CD4-positive, alpha-beta T cell (primary cell): ENCODE results near the gene RERE. TPM values are rescaled to one million over a fixed set of nuclear protein-coding genes. Genes with fewer than 3 reads are reported as not detected.

Source experiments
- ATAC-seq: fragments of 200-7000 bp; cut with Tn5 transposase; one replicate; pipeline ENCODE4 v1.10.0; 2022; ENCODE audit warnings: mild to moderate bottlenecking; ENCODE audit not compliant: poor library complexity
- CTCF ChIA-PET: fragments of 350-600 bp; sonication (Branson Sonifier 250); formaldehyde crosslinking; loops from one replicate; lab custom pipeline; 2021; ENCODE audit warnings: antibody characterized with exemption, inconsistent platforms; lab: Charles Lee
- POLR2A ChIA-PET: fragments of 350-600 bp; sonication (Branson Sonifier 250); formaldehyde crosslinking; loops from one replicate; lab custom pipeline; 2021; ENCODE audit warnings: antibody characterized with exemption, inconsistent platforms; lab: Charles Lee
- DNase-seq, 14 experiments: peaks; one replicate each; pipeline ENCODE4 v3.0.0-alpha.2; 2013 to 2020; ENCODE audit warnings: mixed read lengths in 2 of 14
- H3K27ac ChIP-seq, 2 donors: one replicate each; pipeline versions ENCODE4 v1.5.1 to v1.7.0; 2013; ENCODE audit warnings: low read length in 2 of 2, low read depth in 1 of 2, mild to moderate bottlenecking in 1 of 2
- H3K27me3 ChIP-seq, 2 experiments: 1 replicate in 1 of 2; 2 replicates in 1 of 2; pipeline versions ENCODE4 v1.6.1 to v1.7.0; 2013; ENCODE audit warnings: low read length in 2 of 2, control low read depth in 1 of 2, mild to moderate bottlenecking in 1 of 2, moderate library complexity in 1 of 2; ENCODE audit not compliant: insufficient read depth in 2 of 2, control insufficient read depth in 1 of 2
- H3K36me3 ChIP-seq: one replicate; pipeline ENCODE4 v1.6.1; 2013; ENCODE audit warnings: low read length, control low read depth; ENCODE audit not compliant: insufficient read depth
- H3K4me1 ChIP-seq: one replicate; pipeline ENCODE4 v1.6.1; 2013; ENCODE audit warnings: low read length, control low read depth; ENCODE audit not compliant: insufficient read depth
- H3K4me3 ChIP-seq: one replicate; pipeline ENCODE4 v1.5.1; 2013; ENCODE audit warnings: mild to moderate bottlenecking, low read length, moderate library complexity
- H3K9me3 ChIP-seq, 2 experiments: 1 replicate in 1 of 2; 2 replicates in 1 of 2; pipeline versions ENCODE4 v1.6.1 to v1.7.0; 2013; ENCODE audit warnings: low read length in 2 of 2, mild to moderate bottlenecking in 2 of 2, control low read depth in 1 of 2, moderate library complexity in 1 of 2; ENCODE audit not compliant: control insufficient read depth in 1 of 2, insufficient read depth in 1 of 2
- H3K27ac Mint-ChIP-seq: one replicate; pipeline ENCODE4 v1.8.0; 2020; ENCODE audit warnings: mixed read lengths
- H3K27me3 Mint-ChIP-seq: one replicate; pipeline ENCODE4 v1.8.0; 2021; ENCODE audit warnings: mixed read lengths
- H3K36me3 Mint-ChIP-seq: one replicate; pipeline ENCODE4 v1.8.0; 2021; ENCODE audit warnings: low read depth, mixed read lengths
- H3K4me1 Mint-ChIP-seq: one replicate; pipeline ENCODE4 v1.8.0; 2021; ENCODE audit warnings: low read depth, mixed read lengths
- H3K4me3 Mint-ChIP-seq: one replicate; pipeline ENCODE4 v1.8.0; 2020; ENCODE audit warnings: mild to moderate bottlenecking, mixed read lengths
- H3K9me3 Mint-ChIP-seq: one replicate; pipeline ENCODE4 v1.8.0; 2020; ENCODE audit warnings: mixed read lengths
- CTCF ChIP-seq: fragments of 200-600 bp; IDR thresholded peaks from one replicate; pipeline ENCODE4 v1.8.0; 2022; ENCODE audit warnings: antibody characterized with exemption, mild to moderate bottlenecking
- intact Hi-C, 2 experiments: fragments of 100-400 bp; cut with DNase I in 1 of 2; cut with micrococcal nuclease in 1 of 2; formaldehyde crosslinking; loops; one replicate each; pipeline versions ENCODE4 v1.15.1 to v1.9.0; 2023 to 2025; cut with DNase I, micrococcal nuclease
- total RNA-seq, 174 experiments: library from RNA in 2 of 174; stranded (reverse) in 2 of 174; gene quantifications; one replicate each; pipeline ENCODE4 v1.2.3 and lab custom pipeline; 2021 to 2026

RERE gene
- total RNA-seq, 2 experiments from 2014 or later: 78.4 to 84.0 TPM

- intact Hi-C loops: no loop called here
- Mint-ChIP-seq H3K36me3 (peaks cover 24% of the 10 kb centered on the region), H3K4me1 (peaks cover 39% of the 10 kb centered on the region), H3K27me3 (no peaks in the 10 kb centered on the region), H3K9me3 (no peaks in the 10 kb centered on the region), H3K27ac (no peak overlapping the region), H3K4me3 (no peak overlapping the region)
- ChIA-PET CTCF (interaction anchor here (1.0 to 1.4 kb wide), 2 partner anchors 9 to 13 kb away, joined by 3 read pairs; no protein-coding TSS in a partner anchor), POLR2A (interaction anchor here (0.6 to 2.0 kb wide), 5 partner anchors 9 to 99 kb away, joined by 3 to 14 read pairs (median 4); no protein-coding TSS in a partner anchor)
- no peaks in the 10 kb centered on the region for H3K27me3 ChIP-seq
- ATAC-seq: no peak
- H3K27ac ChIP-seq: peak overlapping the region; percentile 45 to 92
- DNase-seq: peak in 8 of 14 experiments; percentile 6 to 55 (median 28)
- no peaks in the 10 kb centered on the region for H3K9me3 ChIP-seq
- peaks cover 5% of the 10 kb centered on the region for H3K36me3 ChIP-seq
- no peak for TF ChIP-seq CTCF
- H3K4me3 ChIP-seq: peak overlapping the region; percentile 25
- H3K4me1 ChIP-seq: peaks cover 46% of the 10 kb centered on the region
These were observed 293.7 kb downstream of the RERE start for GRCh38 chr1:8523666-8524206.

GRCh38 chr1:8520483-8520966 lies 296.9 kb downstream of the RERE start:
- ChIA-PET CTCF (interaction anchor here (0.9 kb wide), 1 partner anchor 308 kb away, joined by 4 read pairs; no protein-coding TSS in a partner anchor), POLR2A (interaction anchor here (1.7 kb wide), 1 partner anchor 10 kb away, joined by 5 read pairs; no protein-coding TSS in a partner anchor)
- no peaks in the 10 kb centered on the region for H3K27me3 Mint-ChIP-seq
- no peak for ATAC-seq
- H3K9me3 ChIP-seq: no peaks in the 10 kb centered on the region
- no peaks in the 10 kb centered on the region for H3K9me3 Mint-ChIP-seq
- H3K4me3 Mint-ChIP-seq: no peak overlapping the region
- peaks cover 57% of the 10 kb centered on the region for H3K4me1 Mint-ChIP-seq
- peaks cover 5% of the 10 kb centered on the region for H3K36me3 ChIP-seq
- peak overlapping the region; percentile 72 for H3K27ac Mint-ChIP-seq
- peaks cover 34% of the 10 kb centered on the region for H3K36me3 Mint-ChIP-seq
- DNase-seq: peak in 2 of 14 experiments; percentile 11 to 33
- no peak overlapping the region for H3K27ac ChIP-seq
- no peak overlapping the region for H3K4me3 ChIP-seq
- no peaks in the 10 kb centered on the region for H3K27me3 ChIP-seq
- TF ChIP-seq CTCF: no peak
- H3K4me1 ChIP-seq: peaks cover 59% of the 10 kb centered on the region
- intact Hi-C loops: no loop called here

GRCh38 chr1:8519167-8519566 lies 298.3 kb downstream of the RERE start:
- Histone ChIP-seq H3K36me3 (peaks cover 5% of the 10 kb centered on the region), H3K4me1 (peaks cover 56% of the 10 kb centered on the region), H3K4me3 (no peak overlapping the region), H3K9me3 (no peaks in the 10 kb centered on the region), H3K27me3 (no peaks in the 10 kb centered on the region), H3K27ac (no peak overlapping the region)
- Mint-ChIP-seq H3K4me1 (peaks cover 61% of the 10 kb centered on the region), H3K36me3 (peaks cover 34% of the 10 kb centered on the region), H3K27me3 (no peaks in the 10 kb centered on the region), H3K27ac (no peak overlapping the region), H3K4me3 (no peak overlapping the region), H3K9me3 (no peaks in the 10 kb centered on the region)
- ChIA-PET CTCF (no interaction called here), POLR2A (interaction anchor here (0.7 kb wide), 2 partner anchors 9 to 131 kb away, joined by 3 read pairs; no protein-coding TSS in a partner anchor)
- ATAC-seq (no peak), DNase-seq (no peak)
- intact Hi-C loops: no loop called here
- no peak for TF ChIP-seq CTCF
